Measurements from ENCODE around the gene ZNF710. TPM values are rescaled to one million over a fixed set of nuclear protein-coding genes. Genes with fewer than 3 reads are reported as not detected.

The ZNF710 gene
- polyA plus RNA-seq, 2 donors, result 21.1 to 62.1 TPM

- Histone ChIP-seq H3K4me3 (ENCODE audit: low read depth in 1 of 2, low read length in 2 of 2) (no peak overlapping the region), H3K9me3 (ENCODE audit: control insufficient read depth in 2 of 2, insufficient read depth in 1 of 2, low read depth in 1 of 2, low read length in 1 of 2) (no peaks in the 10 kb centered on the region), H3K4me1 (ENCODE audit: control insufficient read depth in 2 of 2, insufficient read depth in 2 of 2, low read length in 1 of 2) (peaks cover 0 to 5% of the 10 kb centered on the region in 2 donors), H3K27ac (ENCODE audit: low read depth in 2 of 2, low read length in 1 of 2) (no peak overlapping the region), H3K36me3 (ENCODE audit: control insufficient read depth in 2 of 2, insufficient read depth in 2 of 2, low read length in 1 of 2) (peaks cover 11 to 51% of the 10 kb centered on the region in 2 donors), H3K27me3 (ENCODE audit: control insufficient read depth in 1 of 2, insufficient read depth in 2 of 2, low read length in 2 of 2) (no peaks in the 10 kb centered on the region)
- 79 to 87% methylated on average over 9 of the region's 9 CpGs for WGBS, 2 donors
Observed at GRCh38 chr15:90080458-90080755, 79.3 kb downstream of the ZNF710 start.

- Histone ChIP-seq H3K36me3 (ENCODE audit: control insufficient read depth in 2 of 2, insufficient read depth in 2 of 2, low read length in 1 of 2) (peaks cover 11 to 53% of the 10 kb centered on the region in 2 donors), H3K27me3 (ENCODE audit: control insufficient read depth in 1 of 2, insufficient read depth in 2 of 2, low read length in 2 of 2) (no peaks in the 10 kb centered on the region), H3K9me3 (ENCODE audit: control insufficient read depth in 2 of 2, insufficient read depth in 1 of 2, low read depth in 1 of 2, low read length in 1 of 2) (no peaks in the 10 kb centered on the region), H3K4me3 (ENCODE audit: low read depth in 1 of 2, low read length in 2 of 2) (no peak overlapping the region), H3K4me1 (ENCODE audit: control insufficient read depth in 2 of 2, insufficient read depth in 2 of 2, low read length in 1 of 2) (peaks cover 0 to 3% of the 10 kb centered on the region in 2 donors), H3K27ac (ENCODE audit: low read depth in 2 of 2, low read length in 1 of 2) (no peak overlapping the region)
- WGBS, 2 donors, result 84 to 85% methylated on average over 11 of the region's 11 CpGs
Observed at GRCh38 chr15:90080818-90081393, 79.8 kb downstream of the ZNF710 start.

- no peaks in the 10 kb centered on the region for H3K27me3 ChIP-seq (ENCODE audit: control insufficient read depth in 1 of 2, insufficient read depth in 2 of 2, low read length in 2 of 2)
- H3K4me1 ChIP-seq (ENCODE audit: control insufficient read depth in 2 of 2, insufficient read depth in 2 of 2, low read length in 1 of 2), result no peaks in the 10 kb centered on the region
- no peak overlapping the region for H3K27ac ChIP-seq (ENCODE audit: low read depth in 2 of 2, low read length in 1 of 2)
- H3K9me3 ChIP-seq (ENCODE audit: control insufficient read depth in 2 of 2, insufficient read depth in 1 of 2, low read depth in 1 of 2, low read length in 1 of 2), result no peaks in the 10 kb centered on the region
- H3K4me3 ChIP-seq (ENCODE audit: low read depth in 1 of 2, low read length in 2 of 2), result no peak overlapping the region
- peaks cover 11 to 59% of the 10 kb centered on the region in 2 donors for H3K36me3 ChIP-seq (ENCODE audit: control insufficient read depth in 2 of 2, insufficient read depth in 2 of 2, low read length in 1 of 2)
- WGBS, 2 donors, result 31 to 50% methylated on average over 9 of the region's 9 CpGs
Observed at GRCh38 chr15:90082140-90082715, 81.1 kb downstream of the ZNF710 start.

GRCh38 chr15:90083419-90083818 lies 82.3 kb downstream of the ZNF710 start:
- H3K36me3 ChIP-seq (ENCODE audit: control insufficient read depth in 2 of 2, insufficient read depth in 2 of 2, low read length in 1 of 2), result peaks cover 19 to 62% of the 10 kb centered on the region in 2 donors

GRCh38 chr15:90083954-90084607 lies 83.0 kb downstream of the ZNF710 start:
- Histone ChIP-seq H3K9me3 (ENCODE audit: control insufficient read depth in 2 of 2, insufficient read depth in 1 of 2, low read depth in 1 of 2, low read length in 1 of 2) (no peaks in the 10 kb centered on the region), H3K4me3 (ENCODE audit: low read depth in 1 of 2, low read length in 2 of 2) (no peak overlapping the region), H3K27me3 (ENCODE audit: control insufficient read depth in 1 of 2, insufficient read depth in 2 of 2, low read length in 2 of 2) (no peaks in the 10 kb centered on the region), H3K27ac (ENCODE audit: low read depth in 2 of 2, low read length in 1 of 2) (no peak overlapping the region), H3K36me3 (ENCODE audit: control insufficient read depth in 2 of 2, insufficient read depth in 2 of 2, low read length in 1 of 2) (peaks cover 20 to 58% of the 10 kb centered on the region in 2 donors), H3K4me1 (ENCODE audit: control insufficient read depth in 2 of 2, insufficient read depth in 2 of 2, low read length in 1 of 2) (no peaks in the 10 kb centered on the region)
- WGBS, 2 donors, result 81 to 85% methylated on average over 14 of the region's 14 CpGs

More at GRCh38 chr15:90083419-90083818, 82.3 kb downstream of the ZNF710 start:
- no peaks in the 10 kb centered on the region for H3K9me3 ChIP-seq (ENCODE audit: control insufficient read depth in 2 of 2, insufficient read depth in 1 of 2, low read depth in 1 of 2, low read length in 1 of 2)
- WGBS, 2 donors, result 88 to 90% methylated on average over 5 of the region's 5 CpGs
- H3K27me3 ChIP-seq (ENCODE audit: control insufficient read depth in 1 of 2, insufficient read depth in 2 of 2, low read length in 2 of 2), result no peaks in the 10 kb centered on the region
- no peaks in the 10 kb centered on the region for H3K4me1 ChIP-seq (ENCODE audit: control insufficient read depth in 2 of 2, insufficient read depth in 2 of 2, low read length in 1 of 2)
- no peak overlapping the region for H3K27ac ChIP-seq (ENCODE audit: low read depth in 2 of 2, low read length in 1 of 2)
- H3K4me3 ChIP-seq (ENCODE audit: low read depth in 1 of 2, low read length in 2 of 2), result no peak overlapping the region

GRCh38 chr15:90084876-90085423 lies 83.8 kb downstream of the ZNF710 start:
- Histone ChIP-seq H3K27ac (ENCODE audit: low read depth in 2 of 2, low read length in 1 of 2) (no peak overlapping the region), H3K36me3 (ENCODE audit: control insufficient read depth in 2 of 2, insufficient read depth in 2 of 2, low read length in 1 of 2) (peaks cover 23 to 57% of the 10 kb centered on the region in 2 donors), H3K4me1 (ENCODE audit: control insufficient read depth in 2 of 2, insufficient read depth in 2 of 2, low read length in 1 of 2) (no peaks in the 10 kb centered on the region), H3K27me3 (ENCODE audit: control insufficient read depth in 1 of 2, insufficient read depth in 2 of 2, low read length in 2 of 2) (no peaks in the 10 kb centered on the region), H3K9me3 (ENCODE audit: control insufficient read depth in 2 of 2, insufficient read depth in 1 of 2, low read depth in 1 of 2, low read length in 1 of 2) (no peaks in the 10 kb centered on the region), H3K4me3 (ENCODE audit: low read depth in 1 of 2, low read length in 2 of 2) (no peak overlapping the region)
- 91% methylated on average over 18 of the region's 18 CpGs for WGBS, 2 donors

- Histone ChIP-seq H3K4me1 (ENCODE audit: control insufficient read depth in 2 of 2, insufficient read depth in 2 of 2, low read length in 1 of 2) (no peaks in the 10 kb centered on the region), H3K27ac (ENCODE audit: low read depth in 2 of 2, low read length in 1 of 2) (no peak overlapping the region), H3K4me3 (ENCODE audit: low read depth in 1 of 2, low read length in 2 of 2) (no peak overlapping the region), H3K9me3 (ENCODE audit: control insufficient read depth in 2 of 2, insufficient read depth in 1 of 2, low read depth in 1 of 2, low read length in 1 of 2) (no peaks in the 10 kb centered on the region), H3K27me3 (ENCODE audit: control insufficient read depth in 1 of 2, insufficient read depth in 2 of 2, low read length in 2 of 2) (no peaks in the 10 kb centered on the region), H3K36me3 (ENCODE audit: control insufficient read depth in 2 of 2, insufficient read depth in 2 of 2, low read length in 1 of 2) (peaks cover 23 to 57% of the 10 kb centered on the region in 2 donors)
- WGBS, 2 donors, result 89 to 91% methylated on average over 3 of the region's 3 CpGs
Observed at GRCh38 chr15:90085565-90085964, 84.4 kb downstream of the ZNF710 start.

- no peaks in the 10 kb centered on the region for H3K27me3 ChIP-seq (ENCODE audit: control insufficient read depth in 1 of 2, insufficient read depth in 2 of 2, low read length in 2 of 2)
- 94% methylated on average over 7 of the region's 7 CpGs for WGBS, 2 donors
- H3K4me3 ChIP-seq (ENCODE audit: low read depth in 1 of 2, low read length in 2 of 2), result no peak overlapping the region
- H3K4me1 ChIP-seq (ENCODE audit: control insufficient read depth in 2 of 2, insufficient read depth in 2 of 2, low read length in 1 of 2), result peaks cover 0 to 3% of the 10 kb centered on the region in 2 donors
- no peaks in the 10 kb centered on the region for H3K9me3 ChIP-seq (ENCODE audit: control insufficient read depth in 2 of 2, insufficient read depth in 1 of 2, low read depth in 1 of 2, low read length in 1 of 2)
- peaks cover 23 to 59% of the 10 kb centered on the region in 2 donors for H3K36me3 ChIP-seq (ENCODE audit: control insufficient read depth in 2 of 2, insufficient read depth in 2 of 2, low read length in 1 of 2)
- peak overlapping the region in 1 of 2 donors; percentile 2 for H3K27ac ChIP-seq (ENCODE audit: low read depth in 2 of 2, low read length in 1 of 2)
Observed at GRCh38 chr15:90086868-90087268, 85.7 kb downstream of the ZNF710 start.

- Histone ChIP-seq H3K9me3 (ENCODE audit: control insufficient read depth in 2 of 2, insufficient read depth in 1 of 2, low read depth in 1 of 2, low read length in 1 of 2) (no peaks in the 10 kb centered on the region), H3K36me3 (ENCODE audit: control insufficient read depth in 2 of 2, insufficient read depth in 2 of 2, low read length in 1 of 2) (peaks cover 23 to 58% of the 10 kb centered on the region in 2 donors), H3K4me3 (ENCODE audit: low read depth in 1 of 2, low read length in 2 of 2) (no peak overlapping the region), H3K27me3 (ENCODE audit: control insufficient read depth in 1 of 2, insufficient read depth in 2 of 2, low read length in 2 of 2) (no peaks in the 10 kb centered on the region), H3K4me1 (ENCODE audit: control insufficient read depth in 2 of 2, insufficient read depth in 2 of 2, low read length in 1 of 2) (peaks cover 0 to 3% of the 10 kb centered on the region in 2 donors), H3K27ac (ENCODE audit: low read depth in 2 of 2, low read length in 1 of 2) (peak overlapping the region in 1 of 2 donors; percentile 2)
- WGBS, 2 donors, result 71 to 79% methylated on average over 19 to 20 of the region's 20 CpGs
Observed at GRCh38 chr15:90087454-90088154, 86.5 kb downstream of the ZNF710 start.

Data from esophagus (tissue), 2 donors.